ENCODE data around the gene TBC1D22B.
"Not testable (repeated sequence)": the region's sequence is repeated elsewhere in the genome, so short reads cannot be mapped to it uniquely, and the experiment has no call there.

Gene TBC1D22B

GRCh38 chr6:37275350-37275749, 17.8 kb downstream of the TBC1D22B start:
- H3K4me3 Mint-ChIP-seq: no peak overlapping the region
- peaks cover 10% of the 10 kb centered on the region for H3K36me3 Mint-ChIP-seq
- ATAC-seq: no peak
- no peak overlapping the region for H3K27ac Mint-ChIP-seq
- no peak for DNase-seq (ENCODE audit: low spot score in 2 of 2)
- H3K9me3 Mint-ChIP-seq: no peaks in the 10 kb centered on the region
- peaks cover 50% of the 10 kb centered on the region for H3K4me1 Mint-ChIP-seq

DNA sequence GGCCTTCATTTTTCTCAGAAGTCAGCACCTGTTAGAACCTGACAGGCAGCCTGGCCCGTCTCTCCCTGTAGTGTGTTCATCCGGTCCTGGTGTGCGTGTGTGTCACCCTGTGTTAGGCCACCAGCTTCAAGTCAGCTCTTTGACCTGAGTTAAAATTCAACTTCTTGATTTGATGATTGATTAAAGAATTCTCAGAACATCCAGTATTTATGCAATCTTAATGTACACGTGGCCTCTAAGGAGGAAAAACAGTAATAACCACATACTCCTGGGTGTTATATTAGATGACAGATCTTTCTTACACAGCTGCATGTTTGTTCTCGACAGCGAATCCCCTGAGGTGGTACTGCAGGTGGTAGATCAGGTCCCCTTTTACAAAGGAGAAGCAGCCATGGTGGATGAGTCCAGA, 19.4 kb downstream of the TBC1D22B start:
- no peak for DNase-seq (ENCODE audit: low spot score in 2 of 2)
- peak overlapping the region; percentile 30 for H3K27ac Mint-ChIP-seq
- peaks cover 3% of the 10 kb centered on the region for H3K36me3 Mint-ChIP-seq
- H3K4me3 Mint-ChIP-seq: no peak overlapping the region
- peaks cover 41% of the 10 kb centered on the region for H3K4me1 Mint-ChIP-seq
- no peak for ATAC-seq
- H3K9me3 Mint-ChIP-seq: no peaks in the 10 kb centered on the region

DNA sequence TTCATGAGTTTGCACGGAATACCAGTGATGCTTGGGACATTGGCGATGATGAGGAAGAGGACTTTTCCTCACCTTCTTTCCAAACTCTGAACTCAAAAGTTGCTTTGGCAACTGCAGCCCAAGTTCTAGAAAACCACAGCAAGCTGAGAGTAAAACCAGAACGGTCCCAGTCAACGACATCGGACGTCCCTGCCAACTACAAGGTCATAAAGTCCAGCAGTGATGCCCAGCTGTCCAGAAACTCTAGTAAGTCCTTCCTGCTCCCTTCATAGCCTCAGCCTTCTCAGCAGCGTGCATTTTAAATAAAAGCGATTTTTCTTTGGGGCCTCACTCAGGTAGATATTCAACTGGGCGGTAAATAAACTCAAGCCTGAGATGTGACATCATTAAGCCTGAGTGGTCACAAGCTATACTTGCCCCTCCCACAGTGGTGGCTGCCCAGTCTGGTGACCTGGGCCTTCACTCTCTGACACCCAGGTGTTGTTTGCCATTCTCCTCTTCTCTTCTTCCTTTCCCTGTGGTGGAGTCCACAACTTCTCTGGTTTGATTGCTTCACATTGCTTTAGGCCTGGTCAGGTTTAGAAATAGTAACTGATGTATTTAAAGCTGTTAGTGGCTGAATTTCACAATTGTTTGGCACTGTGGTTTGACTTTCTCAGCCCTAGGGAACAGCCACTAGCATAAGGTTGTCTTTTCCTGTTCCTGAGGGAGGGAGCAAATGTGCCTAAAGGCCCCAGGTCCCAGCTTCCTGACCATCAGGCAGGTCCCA, 22.0 kb downstream of the TBC1D22B start:
- ATAC-seq (no peak), DNase-seq (ENCODE audit: low spot score in 2 of 2) (no peak)
- H3K9me3 Mint-ChIP-seq: no peaks in the 10 kb centered on the region
- H3K27ac Mint-ChIP-seq: no peak overlapping the region
- peaks cover 28% of the 10 kb centered on the region for H3K36me3 Mint-ChIP-seq
- H3K4me1 Mint-ChIP-seq: peaks cover 22% of the 10 kb centered on the region
- no peak overlapping the region for H3K4me3 Mint-ChIP-seq

- no peak for DNase-seq (ENCODE audit: low spot score in 2 of 2)
- Mint-ChIP-seq H3K27ac (no peak overlapping the region), H3K4me3 (no peak overlapping the region), H3K4me1 (peaks cover 17% of the 10 kb centered on the region), H3K9me3 (no peaks in the 10 kb centered on the region), H3K36me3 (peaks cover 36% of the 10 kb centered on the region)
- ATAC-seq: no peak
Measured at GRCh38 chr6:37280162-37280887, 22.8 kb downstream of the TBC1D22B start.

DNA sequence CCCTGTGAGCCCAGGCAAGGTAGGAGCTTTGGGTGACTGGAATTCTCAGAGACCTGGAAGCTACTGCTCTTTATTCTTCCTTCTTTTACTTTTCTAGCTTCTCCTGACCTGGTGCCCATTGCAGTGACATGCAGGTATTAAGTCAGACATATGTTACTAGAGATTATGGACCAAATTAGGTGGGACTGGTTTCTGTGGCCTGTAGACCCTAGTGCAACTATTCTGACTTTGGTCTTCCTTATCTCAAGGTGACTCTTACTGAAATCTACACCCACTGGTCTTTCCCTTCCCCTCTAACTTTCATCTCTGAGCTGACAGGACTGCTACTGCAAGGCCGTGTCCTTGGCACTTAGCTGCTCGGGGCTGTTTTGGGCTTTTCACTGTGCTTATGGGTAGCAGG, 24.8 kb downstream of the TBC1D22B start:
- no peak overlapping the region for H3K4me3 Mint-ChIP-seq
- peaks cover 56% of the 10 kb centered on the region for H3K36me3 Mint-ChIP-seq
- H3K9me3 Mint-ChIP-seq: no peaks in the 10 kb centered on the region
- ATAC-seq (no peak), DNase-seq (ENCODE audit: low spot score in 2 of 2) (no peak)
- H3K4me1 Mint-ChIP-seq: no peaks in the 10 kb centered on the region
- H3K27ac Mint-ChIP-seq: peak overlapping the region; percentile 1

GRCh38 chr6:37283268-37283667, 25.7 kb downstream of the TBC1D22B start:
- Mint-ChIP-seq H3K27ac (no peak overlapping the region), H3K4me1 (no peaks in the 10 kb centered on the region), H3K4me3 (no peak overlapping the region), H3K9me3 (no peaks in the 10 kb centered on the region), H3K36me3 (peaks cover 63% of the 10 kb centered on the region)
- DNase-seq (ENCODE audit: low spot score in 2 of 2): no peak
- ATAC-seq: no peak

DNA sequence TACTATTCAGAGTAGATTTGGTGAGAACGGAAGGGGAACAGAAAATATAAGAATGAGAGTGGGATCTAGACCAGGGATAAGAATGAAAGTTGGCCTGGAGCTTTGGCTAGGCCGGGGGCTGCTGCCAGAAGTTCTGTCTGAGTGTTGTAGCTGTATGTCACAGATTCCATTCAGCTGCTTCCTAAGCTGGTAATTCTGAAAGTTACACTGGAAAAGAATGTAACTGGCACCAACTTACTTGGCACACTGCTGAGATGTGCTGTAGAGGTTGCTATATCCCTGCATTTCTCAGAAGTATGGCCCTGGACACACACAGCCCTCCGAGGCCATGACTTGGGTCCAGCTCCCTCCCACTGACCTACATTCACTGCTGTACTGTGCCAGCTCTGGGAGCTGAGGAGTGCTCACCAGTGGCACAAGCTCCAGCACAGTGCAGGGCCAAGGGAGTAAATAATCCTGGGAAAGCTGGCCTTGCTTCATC, 26.1 kb downstream of the TBC1D22B start:
- H3K36me3 Mint-ChIP-seq: peaks cover 63% of the 10 kb centered on the region
- no peak for ATAC-seq
- no peak overlapping the region for H3K4me3 Mint-ChIP-seq
- no peaks in the 10 kb centered on the region for H3K4me1 Mint-ChIP-seq
- no peak for DNase-seq (ENCODE audit: low spot score in 2 of 2)
- no peaks in the 10 kb centered on the region for H3K9me3 Mint-ChIP-seq
- H3K27ac Mint-ChIP-seq: no peak overlapping the region

- Mint-ChIP-seq H3K9me3 (no peaks in the 10 kb centered on the region), H3K4me3 (no peak overlapping the region), H3K27ac (no peak overlapping the region), H3K4me1 (peaks cover 9% of the 10 kb centered on the region), H3K36me3 (peaks cover 66% of the 10 kb centered on the region)
- ATAC-seq: no peak
- DNase-seq (ENCODE audit: low spot score in 2 of 2): no peak
Measured at GRCh38 chr6:37284781-37285180, 27.2 kb downstream of the TBC1D22B start.

DNA sequence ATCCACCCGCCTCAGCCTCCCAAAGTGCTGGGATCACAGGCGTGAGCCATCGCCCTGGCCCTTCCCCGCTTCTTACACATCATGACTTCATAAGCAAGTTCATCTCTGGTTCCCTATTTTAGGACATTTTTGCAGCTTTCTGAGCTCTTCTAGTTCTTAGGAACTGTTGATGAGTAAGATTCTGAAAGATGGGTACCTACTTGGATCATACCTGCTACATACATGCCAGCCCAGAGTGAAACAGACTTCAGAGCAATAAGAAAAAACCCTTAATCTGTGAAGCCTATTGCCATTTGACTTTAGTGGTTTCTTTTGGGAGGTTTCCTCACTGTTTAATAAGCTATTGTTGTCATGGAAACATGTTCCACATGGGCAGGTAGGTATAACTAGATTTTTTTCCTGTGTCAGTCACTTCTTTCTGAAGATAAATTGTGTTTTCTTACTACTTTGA, 28.3 kb downstream of the TBC1D22B start:
- no peaks in the 10 kb centered on the region for H3K9me3 Mint-ChIP-seq
- no peak overlapping the region for H3K4me3 Mint-ChIP-seq
- DNase-seq (ENCODE audit: low spot score in 2 of 2): no peak
- peak; percentile 54 for ATAC-seq
- H3K36me3 Mint-ChIP-seq: peaks cover 77% of the 10 kb centered on the region
- H3K4me1 Mint-ChIP-seq: peaks cover 16% of the 10 kb centered on the region
- H3K27ac Mint-ChIP-seq: no peak overlapping the region

DNA sequence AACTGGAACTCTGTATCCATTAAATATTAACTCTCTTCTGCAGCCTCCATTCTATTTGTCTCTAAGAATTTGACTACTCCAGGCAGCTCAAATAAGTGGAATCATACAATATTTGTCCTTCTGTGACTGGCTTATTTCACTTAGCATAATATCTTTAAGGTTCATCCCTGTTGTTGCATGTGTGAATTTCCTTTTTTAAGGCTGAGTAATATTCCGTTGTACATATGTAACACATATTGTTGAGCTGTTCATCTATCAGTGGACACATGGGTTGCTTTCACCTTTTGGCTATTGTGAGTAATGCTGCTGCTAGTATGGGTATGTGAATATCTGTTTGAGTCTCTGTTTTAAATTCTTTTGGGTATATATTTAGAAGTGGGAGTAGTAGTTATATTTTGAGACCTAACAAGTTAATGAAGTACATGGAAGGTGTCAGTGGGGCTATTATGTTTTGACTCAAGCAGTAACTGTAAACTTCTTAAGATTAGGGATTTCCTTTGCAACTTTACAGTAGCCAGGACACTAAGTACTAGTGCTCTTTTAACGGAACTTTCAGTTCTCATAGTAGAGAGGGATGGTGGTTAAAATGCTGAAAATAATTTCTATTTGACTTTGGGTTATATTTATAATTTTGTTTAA, 30.1 kb downstream of the TBC1D22B start:
- ATAC-seq (no peak), DNase-seq (ENCODE audit: low spot score in 2 of 2) (no peak)
- H3K27ac Mint-ChIP-seq: no peak overlapping the region
- no peak overlapping the region for H3K4me3 Mint-ChIP-seq
- H3K9me3 Mint-ChIP-seq: no peaks in the 10 kb centered on the region
- peaks cover 85% of the 10 kb centered on the region for H3K36me3 Mint-ChIP-seq
- H3K4me1 Mint-ChIP-seq: peaks cover 16% of the 10 kb centered on the region

GRCh38 chr6:37288247-37288646, 30.7 kb downstream of the TBC1D22B start:
- Mint-ChIP-seq H3K27ac (no peak overlapping the region), H3K36me3 (peaks cover 85% of the 10 kb centered on the region), H3K4me3 (no peak overlapping the region), H3K9me3 (no peaks in the 10 kb centered on the region), H3K4me1 (peaks cover 16% of the 10 kb centered on the region)
- DNase-seq (ENCODE audit: low spot score in 2 of 2): no peak
- ATAC-seq: no peak

DNA sequence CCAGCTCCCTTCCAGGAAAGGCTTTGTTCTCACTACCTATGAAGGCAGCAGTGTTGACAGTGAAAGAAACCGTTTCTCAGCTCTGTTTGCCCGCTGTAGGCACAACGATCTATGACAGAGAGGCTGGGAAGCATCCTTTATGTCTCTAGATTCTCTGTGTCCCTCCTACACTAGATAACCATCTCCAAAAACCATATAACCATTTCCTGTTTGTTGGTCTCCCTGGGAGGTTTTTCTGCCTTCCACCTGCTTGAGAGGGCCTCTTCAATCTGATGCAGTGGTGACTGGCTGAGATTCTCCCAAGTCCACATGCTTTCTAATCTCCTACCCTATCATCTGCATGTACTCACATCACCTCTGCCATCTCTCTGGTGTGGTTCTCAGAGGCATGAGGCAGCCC, 32.4 kb downstream of the TBC1D22B start:
- no peaks in the 10 kb centered on the region for H3K9me3 Mint-ChIP-seq
- peak; percentile 92 for ATAC-seq
- no peak overlapping the region for H3K4me3 Mint-ChIP-seq
- DNase-seq (ENCODE audit: low spot score in 2 of 2): no peak
- H3K4me1 Mint-ChIP-seq: peaks cover 16% of the 10 kb centered on the region
- peaks cover 76% of the 10 kb centered on the region for H3K36me3 Mint-ChIP-seq
- peak overlapping the region; percentile 44 for H3K27ac Mint-ChIP-seq

DNA sequence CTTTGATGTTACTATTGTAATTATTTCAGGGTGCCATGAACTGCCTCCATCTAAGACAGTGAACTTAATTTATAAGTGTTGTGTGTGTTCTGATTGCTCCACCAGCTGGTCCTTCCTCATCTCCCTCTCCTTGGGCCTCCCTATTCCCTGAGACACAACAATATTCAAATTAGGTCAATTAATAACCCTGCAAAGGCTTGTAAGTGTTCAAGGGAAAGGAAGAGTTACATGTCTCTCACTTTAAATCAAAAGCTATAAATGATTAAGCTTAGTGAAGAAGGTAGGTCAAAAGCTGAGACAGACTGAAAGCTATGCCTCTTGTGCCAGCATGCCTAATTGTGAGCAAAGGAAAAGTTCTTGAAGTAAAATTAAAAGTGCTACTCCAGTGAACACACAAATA, 35.9 kb downstream of the TBC1D22B start:
- Mint-ChIP-seq H3K4me1 (peaks cover 16% of the 10 kb centered on the region), H3K4me3 (no peak overlapping the region), H3K27ac (no peak overlapping the region), H3K9me3 (no peaks in the 10 kb centered on the region), H3K36me3 (peaks cover 75% of the 10 kb centered on the region)
- no peak for DNase-seq (ENCODE audit: low spot score in 2 of 2)
- no peak for ATAC-seq

DNA sequence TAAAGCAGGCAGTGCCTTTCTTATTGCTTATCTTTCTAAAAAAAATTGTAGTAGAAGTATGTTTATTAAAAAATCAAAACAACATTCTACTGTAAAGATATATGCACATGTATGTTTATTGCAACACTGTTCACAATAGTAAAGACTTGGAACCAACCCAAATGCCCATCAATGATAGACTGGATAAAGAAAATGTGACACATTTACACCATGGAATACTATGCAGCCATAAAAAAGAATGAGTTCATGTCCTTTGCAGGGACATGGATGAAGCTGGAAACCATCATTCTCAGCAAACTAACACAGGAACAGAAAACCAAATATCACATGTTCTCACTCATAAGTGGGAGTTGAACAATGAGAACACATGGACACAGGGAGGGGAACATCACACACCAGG, 40.1 kb downstream of the TBC1D22B start:
- H3K4me1 Mint-ChIP-seq; H3K27ac Mint-ChIP-seq; H3K9me3 Mint-ChIP-seq; DNase-seq (ENCODE audit: low spot score in 2 of 2); H3K4me3 Mint-ChIP-seq; ATAC-seq: not testable (repeated sequence)
- H3K36me3 Mint-ChIP-seq: peaks cover 76% of the 10 kb centered on the region

DNA sequence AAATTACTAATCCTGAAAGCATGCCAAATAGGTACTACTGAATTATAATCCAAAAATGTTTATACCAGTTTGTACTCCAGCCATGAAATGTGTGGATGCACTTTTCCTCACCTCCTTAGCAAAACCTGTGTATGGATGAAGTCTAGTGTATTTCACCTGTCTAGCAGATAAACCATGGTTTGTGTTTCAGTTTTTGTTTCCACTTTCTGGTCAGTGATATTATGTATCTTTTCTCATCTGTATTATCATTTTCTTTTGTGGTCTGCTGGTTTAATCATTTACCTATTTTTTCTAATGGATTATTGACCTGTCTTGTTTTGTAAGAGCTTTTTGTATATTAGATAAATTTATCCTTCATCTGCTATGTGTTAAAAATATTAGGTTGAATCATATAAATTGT, 41.4 kb downstream of the TBC1D22B start:
- Mint-ChIP-seq H3K27ac (no peak overlapping the region), H3K4me3 (no peak overlapping the region), H3K4me1 (no peaks in the 10 kb centered on the region), H3K36me3 (peaks cover 76% of the 10 kb centered on the region), H3K9me3 (no peaks in the 10 kb centered on the region)
- no peak for DNase-seq (ENCODE audit: low spot score in 2 of 2)
- no peak for ATAC-seq
